CMK (cell line): ENCODE data around the gene M1AP.

Source experiments
- DNase-seq: peaks from one replicate; pipeline ENCODE4 v3.0.0-alpha.2; 2010; ENCODE audit warnings: low read depth

The M1AP gene

DNA sequence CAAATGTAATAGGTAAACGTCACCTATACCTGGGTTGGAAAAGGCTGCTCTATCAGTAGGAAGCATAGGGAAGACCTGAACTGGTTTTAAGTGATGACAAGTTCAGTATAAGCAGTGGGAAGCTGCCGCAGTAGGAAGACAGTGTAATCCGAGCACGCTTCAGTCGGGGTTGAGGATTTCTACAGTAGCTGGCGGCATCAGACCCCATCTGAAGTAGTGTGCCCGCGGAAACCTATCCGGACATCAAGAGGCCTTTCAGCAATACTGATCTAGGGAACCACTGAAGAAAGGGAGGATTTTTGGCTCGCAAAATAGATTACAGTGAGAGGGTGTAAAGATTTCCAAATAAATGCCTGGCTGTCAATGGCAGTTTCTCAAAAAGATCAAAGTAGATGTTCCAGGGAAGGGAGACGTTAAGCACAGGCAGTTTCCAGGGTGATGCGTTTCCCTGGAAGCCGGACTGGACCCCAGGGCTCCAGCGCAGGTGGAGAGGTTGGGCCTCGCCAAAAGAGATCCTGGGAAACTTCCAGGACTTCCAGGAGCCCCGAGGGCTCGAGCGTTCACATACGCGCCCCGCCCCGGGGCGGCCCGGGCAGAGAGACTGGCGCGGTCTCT lies 99.7 kb downstream of the M1AP start:
- no peak for DNase-seq

DNA sequence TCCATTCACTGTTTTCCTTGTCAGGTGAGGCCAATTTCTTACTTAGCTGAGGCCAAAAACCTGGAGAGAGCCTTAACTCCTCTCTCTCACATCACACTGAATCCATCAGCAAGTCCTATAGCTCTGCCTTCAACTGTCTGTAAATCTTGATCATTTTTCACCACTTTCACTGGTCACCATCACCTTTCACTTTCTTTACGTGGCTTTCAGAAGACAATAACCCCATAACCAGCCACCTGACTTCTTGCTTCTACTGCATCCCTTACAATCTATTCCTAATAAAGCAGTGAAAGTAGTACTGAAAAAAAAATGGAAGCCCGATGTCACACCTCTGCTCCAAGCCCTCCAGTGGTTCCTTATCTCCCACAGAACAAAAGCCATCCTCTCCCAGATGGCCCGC lies 102.1 kb downstream of the M1AP start:
- no peak for DNase-seq

DNA sequence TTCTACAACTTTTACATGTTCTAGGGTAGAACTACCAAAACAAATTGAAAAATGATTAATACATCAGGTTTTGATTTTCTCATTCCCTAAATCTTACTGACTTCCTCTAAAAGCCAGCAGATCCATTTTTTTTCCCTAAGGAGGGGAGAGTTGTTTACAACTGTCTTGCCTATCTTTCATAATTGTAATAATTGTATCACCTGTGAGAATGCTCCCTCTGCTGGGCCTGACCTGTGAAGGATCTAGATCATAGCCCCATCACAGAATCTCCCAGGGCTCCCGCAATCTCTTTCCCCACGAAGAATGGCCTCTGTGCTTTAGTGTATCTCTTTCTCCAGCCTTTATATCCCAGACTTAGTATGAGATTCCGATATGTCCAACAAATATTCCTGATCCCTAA lies 103.5 kb downstream of the M1AP start:
- DNase-seq, result no peak

DNA sequence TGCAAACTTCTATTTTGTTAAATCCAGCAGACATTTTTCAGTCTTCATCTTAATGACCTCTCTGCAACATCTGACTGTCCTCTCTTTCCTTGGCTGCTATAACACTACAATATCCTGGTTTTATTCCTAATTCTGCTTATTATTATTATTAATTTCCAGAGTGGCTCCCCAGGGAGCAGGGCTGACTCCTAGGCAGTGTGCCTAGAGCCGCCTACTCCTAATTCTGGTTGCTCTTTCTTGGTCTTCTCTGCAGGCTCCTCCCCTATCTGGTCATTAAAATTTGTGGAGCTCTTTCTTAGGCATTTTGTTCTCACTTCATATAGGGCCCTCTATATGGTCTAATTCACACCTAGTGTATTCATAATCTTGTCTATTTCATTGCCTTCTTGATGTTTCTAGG lies 105.2 kb downstream of the M1AP start:
- no peak for DNase-seq

DNA sequence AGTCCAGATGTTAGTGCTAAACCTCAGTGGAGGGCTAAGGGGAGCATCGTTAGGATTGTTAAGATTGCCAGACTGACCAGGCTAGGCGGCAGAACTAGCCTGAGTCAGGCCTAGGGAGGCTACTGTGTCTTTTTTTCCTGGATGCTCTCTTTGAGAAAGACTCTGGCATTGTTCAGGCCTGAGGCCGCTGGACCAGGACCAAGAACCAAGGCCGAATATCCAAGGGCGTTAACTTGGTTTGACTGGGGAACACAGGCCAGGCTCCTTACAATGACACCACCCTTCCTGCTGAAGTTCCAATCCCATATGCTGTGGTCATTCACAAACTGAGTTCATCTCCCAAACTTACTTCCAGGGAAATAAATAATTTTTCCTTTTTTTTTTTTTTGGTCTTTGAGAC lies 107.8 kb downstream of the M1AP start:
- no peak for DNase-seq

DNA sequence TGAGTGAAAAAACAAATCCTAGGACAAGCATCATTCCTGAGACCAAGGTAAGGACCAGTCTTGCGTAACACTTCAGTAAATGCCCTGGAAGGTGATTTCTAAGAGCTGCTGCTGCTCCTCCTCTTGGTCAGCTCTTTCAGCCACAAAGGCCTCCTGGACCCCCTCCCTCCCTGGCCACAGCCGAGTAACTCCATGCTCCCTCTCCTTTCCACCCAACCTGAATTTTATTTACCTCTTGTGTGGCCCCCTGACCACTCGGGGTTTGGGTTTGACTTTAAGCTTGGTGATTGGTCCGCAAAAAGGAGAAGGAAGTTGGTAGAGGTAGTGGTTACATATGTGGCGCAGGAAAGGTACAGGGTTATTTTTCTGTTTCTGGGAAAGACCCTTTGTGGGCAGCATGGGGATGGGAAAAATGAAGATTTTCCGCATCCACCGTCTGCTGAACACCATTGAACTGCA lies 109.2 kb downstream of the M1AP start:
- no peak for DNase-seq

DNA sequence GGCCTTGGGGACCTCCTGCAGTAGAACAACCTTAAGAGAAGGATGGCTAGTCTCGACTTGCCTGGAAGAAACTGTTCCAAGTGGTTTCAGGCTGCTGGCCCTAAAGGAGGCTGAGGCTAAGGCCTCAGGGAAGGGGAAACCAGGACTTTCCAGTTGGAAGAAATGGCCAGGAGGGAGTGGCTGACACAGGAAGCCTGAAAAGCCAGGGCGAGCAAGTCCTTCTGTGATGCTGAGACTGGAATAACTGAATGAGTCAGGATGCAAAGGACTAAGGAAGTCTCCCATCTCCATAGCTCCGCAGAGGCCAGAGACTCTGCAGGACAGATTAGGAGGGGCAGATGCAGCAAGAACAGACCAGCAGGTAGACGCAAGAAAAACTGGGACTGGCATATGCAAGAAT lies 111.0 kb downstream of the M1AP start:
- DNase-seq, result no peak

DNA sequence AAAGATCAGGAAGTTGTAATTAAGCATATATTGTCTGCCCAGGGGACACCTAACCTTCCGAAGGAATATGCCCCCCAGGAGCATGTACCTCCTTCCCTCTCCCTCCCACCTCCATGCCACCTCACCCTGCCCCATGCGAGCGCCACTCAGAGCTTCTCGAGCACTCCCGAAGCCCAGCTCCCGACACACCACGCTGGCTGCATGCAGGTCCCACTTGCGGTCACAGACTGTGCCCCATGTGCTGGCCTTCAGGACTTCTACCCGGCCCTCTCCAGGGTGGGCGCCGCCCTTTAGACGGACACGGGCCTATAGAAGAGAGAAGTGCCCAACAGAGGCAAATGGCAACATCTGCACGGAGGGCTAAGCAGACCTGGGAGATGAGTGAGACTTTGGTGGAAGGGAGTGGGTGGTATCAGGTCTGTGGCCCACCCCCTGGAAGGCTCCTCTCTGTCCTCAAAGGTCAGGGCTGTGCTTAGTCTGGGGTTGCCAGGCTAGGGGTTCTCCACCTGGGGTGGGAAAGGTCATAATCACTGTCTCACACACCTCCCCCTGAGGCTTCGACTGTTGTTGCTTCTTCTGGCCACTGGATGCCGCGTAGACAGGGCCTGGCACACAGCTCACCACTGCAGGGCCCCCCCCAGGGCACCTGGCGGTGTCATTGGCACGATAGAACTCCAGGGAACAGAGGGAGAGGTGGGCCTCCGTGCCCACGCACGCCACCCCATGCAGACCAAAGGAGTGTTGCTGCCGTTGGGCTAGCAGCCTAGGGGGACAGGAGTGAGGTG lies 111.8 kb downstream of the M1AP start:
- no peak for DNase-seq

DNA sequence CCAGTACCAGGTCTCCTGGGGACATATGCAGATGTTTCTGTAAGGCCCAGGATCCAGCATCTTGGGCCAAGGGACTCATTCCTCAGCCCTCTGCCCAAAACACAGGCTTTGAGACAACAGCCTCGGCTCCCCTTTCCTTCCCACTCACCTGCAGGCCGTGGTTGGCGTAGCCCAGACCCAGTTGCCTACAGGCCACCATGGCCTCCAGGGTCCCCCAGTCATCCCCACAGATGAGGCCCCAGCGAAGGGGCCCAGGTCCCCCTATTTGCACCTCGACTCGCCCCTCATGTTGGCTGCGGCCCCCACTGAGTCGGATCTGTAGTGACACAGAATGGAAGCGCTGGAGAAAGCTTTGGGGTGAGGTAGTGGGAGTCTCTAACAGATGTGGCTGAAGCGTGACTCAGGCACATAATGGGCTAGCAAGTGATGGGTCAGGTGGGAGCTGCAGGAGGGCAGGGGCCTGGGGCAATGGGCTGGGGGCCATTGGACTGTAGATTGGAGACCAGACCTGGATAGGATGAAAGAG lies 112.6 kb downstream of the M1AP start:
- DNase-seq, result no peak

DNA sequence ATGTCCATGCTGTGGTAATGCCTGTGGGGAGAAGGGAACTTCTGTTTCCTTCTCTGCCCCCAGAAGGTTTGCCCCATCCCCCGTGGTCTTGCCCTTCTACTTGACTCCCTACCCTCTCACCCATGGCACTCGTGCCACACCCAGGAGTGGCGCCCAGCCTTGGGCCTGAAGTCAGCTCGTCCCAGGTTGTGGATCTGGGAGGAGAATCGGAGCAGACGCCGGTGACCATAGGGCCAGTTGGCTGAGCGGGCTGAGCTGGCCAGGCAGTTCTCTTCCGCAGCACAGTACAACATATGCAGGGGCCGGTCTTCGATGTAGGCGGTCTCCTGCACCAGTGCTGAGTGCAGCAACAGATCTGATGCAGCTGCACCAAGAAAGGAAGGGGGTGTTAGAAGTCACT lies 113.7 kb downstream of the M1AP start:
- DNase-seq, result no peak

DNA sequence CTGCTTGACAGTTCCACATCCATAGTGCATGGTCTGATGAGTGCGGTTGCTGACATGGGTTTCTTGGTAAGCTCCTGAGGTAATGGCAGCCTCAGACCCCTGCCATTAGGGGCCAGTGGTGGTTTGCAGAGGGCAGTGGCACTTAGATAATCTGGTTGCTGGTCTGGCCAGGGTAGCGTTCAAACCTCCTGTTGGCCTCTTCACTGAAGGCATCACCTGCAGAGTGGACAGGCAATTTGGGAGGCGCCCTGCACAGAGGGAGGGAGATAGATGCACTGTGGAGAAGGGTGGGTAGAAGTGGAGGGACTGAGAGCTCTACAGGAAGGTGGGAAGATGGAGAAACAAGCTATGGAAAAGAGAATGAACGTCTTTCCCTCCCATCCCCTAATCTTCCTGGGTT lies 114.7 kb downstream of the M1AP start:
- DNase-seq, result no peak

DNA sequence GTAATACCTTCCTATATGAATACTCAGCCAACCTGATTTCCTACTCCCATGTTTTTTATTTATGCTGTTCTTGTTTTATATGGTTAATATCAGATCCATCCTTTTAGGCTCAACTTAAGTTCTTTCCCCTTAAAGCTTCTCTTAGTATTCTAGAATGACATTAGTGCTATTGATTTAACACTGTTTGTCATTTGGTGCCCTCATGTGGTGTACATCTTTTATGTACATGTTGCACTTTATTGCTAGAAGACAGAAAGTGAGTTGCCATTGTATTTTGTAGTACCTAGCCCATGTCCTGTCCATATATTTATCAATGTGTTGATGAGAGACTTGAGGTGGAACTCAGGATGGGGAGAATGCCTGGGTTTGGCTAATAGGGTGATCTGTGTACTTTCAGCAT lies 115.9 kb downstream of the M1AP start:
- no peak for DNase-seq

DNA sequence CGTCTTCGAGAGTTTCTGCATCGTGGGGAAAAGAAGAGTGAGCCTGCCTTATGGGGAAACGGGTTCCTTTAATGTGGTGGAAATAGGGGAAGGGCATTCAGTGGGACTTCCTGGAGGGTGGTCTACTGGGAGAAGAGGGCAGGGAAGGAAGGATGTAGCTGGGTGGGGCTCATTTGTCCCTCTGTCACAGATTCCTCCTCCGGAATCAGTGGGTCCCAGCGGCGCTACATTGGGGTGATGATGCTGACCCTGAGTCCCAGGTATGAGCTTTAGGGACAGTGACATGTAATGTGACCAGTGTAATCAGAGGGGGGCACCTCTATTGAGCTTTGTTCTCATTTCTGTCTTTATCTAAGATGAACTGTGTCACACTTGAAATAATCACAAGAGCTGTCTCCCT lies 116.5 kb downstream of the M1AP start:
- no peak for DNase-seq

DNA sequence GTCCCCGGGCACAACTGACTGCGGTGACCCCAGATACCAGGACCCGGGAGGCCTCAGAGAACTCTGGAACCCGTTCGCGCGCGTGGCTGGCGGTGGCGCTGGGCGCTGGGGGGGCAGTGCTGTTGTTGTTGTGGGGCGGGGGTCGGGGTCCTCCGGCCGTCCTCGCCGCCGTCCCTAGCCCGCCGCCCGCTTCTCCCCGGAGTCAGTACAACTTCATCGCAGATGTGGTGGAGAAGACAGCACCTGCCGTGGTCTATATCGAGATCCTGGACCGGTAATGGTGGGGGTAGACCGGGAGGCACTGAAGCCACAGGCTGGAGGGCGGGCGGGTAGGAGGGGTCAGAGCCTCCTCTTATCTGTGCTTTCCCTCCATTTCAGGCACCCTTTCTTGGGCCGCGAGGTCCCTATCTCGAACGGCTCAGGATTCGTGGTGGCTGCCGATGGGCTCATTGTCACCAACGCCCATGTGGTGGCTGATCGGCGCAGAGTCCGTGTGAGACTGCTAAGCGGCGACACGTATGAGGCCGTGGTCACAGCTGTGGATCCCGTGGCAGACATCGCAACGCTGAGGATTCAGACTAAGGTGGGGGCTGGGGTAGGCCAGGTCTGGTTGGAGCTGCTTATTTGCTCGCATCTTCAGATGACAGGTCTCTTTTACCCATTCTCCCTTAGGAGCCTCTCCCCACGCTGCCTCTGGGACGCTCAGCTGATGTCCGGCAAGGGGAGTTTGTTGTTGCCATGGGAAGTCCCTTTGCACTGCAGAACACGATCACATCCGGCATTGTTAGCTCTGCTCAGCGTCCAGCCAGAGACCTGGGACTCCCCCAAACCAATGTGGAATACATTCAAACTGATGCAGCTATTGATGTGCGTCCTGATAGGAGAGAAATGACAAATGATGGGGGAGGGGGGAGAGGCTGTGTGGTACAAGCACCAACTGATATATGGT lies 117.6 kb downstream of the M1AP start:
- DNase-seq, result peak; percentile 75

DNA sequence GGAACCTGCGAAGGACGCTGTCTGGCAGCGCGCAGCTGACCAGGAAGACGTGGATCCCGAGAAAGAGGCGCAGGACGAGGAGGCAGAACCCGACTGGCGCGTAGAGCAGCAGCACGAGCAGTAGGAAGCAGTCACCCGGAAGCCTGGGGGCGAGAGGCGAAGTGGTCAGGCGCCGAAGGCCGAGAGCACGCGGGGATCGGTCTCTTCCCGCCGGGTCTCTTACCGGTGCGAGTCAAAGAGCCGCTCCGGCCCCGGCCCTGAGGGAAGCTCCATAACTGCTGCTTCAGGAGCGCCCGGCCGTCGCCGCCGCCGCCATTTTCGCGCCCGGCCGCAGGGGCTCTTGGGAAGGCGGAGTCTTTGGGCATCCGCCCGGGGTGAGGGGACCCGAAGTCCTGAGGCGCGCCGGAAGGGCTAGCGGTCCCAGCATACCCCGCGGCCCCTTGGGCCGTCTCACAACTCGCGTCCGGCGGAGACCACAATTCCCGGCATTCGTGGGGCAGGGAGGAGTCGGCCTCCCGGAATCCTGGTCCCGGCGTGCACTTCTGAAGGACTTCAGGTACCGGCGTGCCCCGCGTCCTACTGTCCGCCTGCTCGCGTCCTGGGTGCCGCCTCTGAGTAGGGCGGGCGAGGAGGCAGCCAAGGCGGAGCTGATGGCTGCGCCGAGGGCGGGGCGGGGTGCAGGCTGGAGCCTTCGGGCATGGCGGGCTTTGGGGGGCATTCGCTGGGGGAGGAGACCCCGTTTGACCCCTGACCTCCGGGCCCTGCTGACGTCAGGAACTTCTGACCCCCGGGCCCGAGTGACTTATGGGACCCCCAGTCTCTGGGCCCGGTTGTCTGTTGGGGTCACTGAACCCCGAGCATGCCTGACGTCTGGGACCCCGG lies 118.5 kb downstream of the M1AP start, which contains the start of the genes AUP1 and HTRA2:
Gene AUP1, minus strand, starts transcription at position 350 of the 882 bp plus-strand sequence. Its CDS starts 77 bp downstream, at position 273.
Gene HTRA2, plus strand, starts transcription at position 577 of the 882 bp plus-strand sequence. Its CDS starts 74 bp downstream, at position 651.
- peak; percentile 92 for DNase-seq

DNA sequence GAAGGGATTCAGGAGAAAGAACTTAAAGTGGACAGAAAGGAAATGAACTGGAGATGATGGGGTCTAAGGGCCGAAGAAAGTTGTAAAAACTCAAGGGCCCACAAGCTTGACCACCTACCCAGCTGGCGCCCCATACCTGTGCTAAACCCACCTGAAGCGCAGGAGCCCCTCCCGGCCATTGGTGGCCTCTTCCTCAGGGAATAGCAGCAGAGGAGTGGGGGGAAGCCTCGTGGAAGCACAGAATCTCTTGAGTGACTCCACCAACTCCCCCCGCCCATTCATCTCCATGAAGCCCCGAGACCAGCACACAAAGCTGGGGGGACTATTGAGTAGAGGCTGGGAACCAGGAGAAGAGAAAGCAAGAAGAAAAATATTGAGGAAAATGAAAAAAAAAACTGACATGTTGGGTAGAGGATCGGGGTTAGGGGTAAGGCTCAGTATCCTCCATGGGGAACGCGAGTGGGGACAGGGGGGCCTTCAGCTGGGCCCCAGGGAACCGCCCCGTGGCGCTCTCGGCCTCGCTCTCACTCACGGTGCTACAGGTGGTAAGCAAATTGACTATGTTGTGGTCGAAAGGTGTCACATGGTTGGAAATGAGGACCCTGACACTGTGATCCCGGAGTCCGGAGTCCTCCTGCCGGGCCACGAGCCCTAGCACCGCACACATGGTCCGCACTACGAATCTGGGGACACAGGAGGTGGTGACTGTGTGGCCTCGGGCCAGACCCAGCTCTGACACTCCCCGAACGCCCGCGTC lies 119.4 kb downstream of the M1AP start:
- no peak for DNase-seq

DNA sequence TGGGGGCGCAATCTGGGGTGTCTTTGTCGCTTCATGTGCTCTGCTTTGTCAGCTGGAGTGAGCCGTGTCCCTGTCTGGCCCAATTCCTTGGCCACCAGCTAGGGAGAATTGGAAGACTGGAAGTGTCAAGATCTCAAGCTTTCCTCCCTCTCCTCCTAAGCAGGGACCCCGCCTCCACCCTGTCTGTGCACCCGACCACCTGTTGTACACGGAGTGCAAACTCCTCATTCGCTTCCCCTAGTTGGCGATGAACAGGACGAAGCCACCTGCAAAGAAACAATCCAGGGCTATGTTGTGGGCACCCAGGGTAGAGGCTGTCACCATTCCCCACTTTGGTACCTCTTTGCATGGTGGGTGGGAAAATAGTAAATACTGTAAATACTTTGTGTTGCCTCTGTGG lies 120.4 kb downstream of the M1AP start:
- no peak for DNase-seq

DNA sequence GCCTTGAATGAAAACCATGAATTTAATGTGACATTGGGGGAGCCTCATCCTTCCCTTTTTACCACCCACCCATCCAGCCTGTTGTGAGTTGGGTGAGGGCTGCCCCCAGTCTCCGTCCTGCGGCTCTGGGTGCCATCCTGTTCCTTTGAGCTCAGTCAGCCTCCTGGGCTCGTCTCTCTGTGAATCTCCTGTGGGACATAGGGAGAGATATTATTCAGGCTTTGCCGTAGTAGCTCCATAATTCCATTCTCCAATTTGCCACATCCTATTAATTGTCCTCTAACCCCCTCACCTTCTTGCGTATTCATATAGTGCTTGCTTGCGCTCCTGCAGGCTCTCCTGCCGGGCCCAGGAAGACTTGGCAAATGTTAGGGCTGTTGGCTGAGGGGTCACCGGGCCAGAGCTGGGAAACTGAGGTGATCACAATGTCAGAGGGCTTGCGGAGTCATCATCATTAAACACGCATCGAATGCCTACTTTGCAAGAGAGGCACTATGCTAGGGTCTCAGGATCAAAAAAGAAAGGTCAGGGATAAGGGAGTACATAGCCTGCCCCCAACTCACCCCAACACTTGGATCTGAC lies 121.4 kb downstream of the M1AP start:
- no peak for DNase-seq

DNA sequence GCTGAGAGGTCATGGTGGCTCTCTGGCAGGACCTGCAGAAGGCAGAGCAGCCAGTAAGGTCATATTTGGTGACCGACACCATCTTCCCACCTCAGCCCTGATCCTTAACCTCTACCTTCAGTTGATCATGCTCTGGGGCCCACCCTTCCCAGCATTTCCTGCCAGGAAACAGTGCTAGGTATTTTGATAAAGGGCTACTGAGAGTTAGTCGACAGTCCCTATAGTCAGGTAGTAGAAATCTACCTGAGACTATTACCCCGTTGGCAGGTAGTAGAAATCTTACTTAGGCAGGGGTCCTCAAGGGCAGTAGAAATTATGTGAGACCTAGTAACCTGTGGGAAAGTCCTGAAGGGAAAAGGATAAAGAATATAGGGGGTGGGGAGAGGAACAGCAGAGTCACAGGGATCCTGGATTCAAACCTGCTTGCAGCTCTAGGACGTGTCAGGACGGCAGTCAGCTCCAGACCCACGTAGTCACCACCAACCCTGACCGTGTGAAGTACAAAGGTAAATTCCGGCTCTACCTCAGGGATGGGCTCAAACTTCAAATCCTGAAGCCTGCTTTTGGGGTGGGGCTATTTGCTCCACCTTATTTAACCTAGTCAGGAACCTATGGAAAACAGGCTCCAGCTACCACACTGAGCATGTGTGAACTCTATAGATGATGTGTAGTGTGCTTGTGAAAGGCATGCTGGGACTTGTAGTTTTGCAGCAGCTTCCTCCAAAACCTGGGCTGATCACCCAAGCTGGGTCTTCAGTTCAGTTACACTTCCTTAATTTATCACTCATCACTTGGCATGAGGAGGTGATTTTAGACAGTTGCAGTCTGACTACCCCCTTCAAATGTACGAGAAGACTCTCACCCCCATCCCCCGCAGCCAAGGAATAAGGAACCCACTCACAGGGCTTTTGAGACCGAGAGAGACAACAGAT lies 122.1 kb downstream of the M1AP start, which contains the start of gene DQX1:
Gene DQX1, minus strand, starts transcription at position 515 of the 932 bp plus-strand sequence. Its CDS starts 502 bp downstream, at position 13.
- DNase-seq, result no peak
